HG03442 (cell line): Measurements from ENCODE around the gene TPGS1.
"Not testable (repeated sequence)": the region's sequence is repeated elsewhere in the genome, so short reads cannot be mapped to it uniquely, and the experiment has no call there.

ENCODE experiments used
- ATAC-seq: cut with Tn5 transposase; IDR thresholded peaks from one replicate; pipeline ENCODE4 v1.9.1; 2021; ENCODE audit warnings: mild to moderate bottlenecking, moderate library complexity; ENCODE audit not compliant: unreplicated experiment

The TPGS1 gene

DNA sequence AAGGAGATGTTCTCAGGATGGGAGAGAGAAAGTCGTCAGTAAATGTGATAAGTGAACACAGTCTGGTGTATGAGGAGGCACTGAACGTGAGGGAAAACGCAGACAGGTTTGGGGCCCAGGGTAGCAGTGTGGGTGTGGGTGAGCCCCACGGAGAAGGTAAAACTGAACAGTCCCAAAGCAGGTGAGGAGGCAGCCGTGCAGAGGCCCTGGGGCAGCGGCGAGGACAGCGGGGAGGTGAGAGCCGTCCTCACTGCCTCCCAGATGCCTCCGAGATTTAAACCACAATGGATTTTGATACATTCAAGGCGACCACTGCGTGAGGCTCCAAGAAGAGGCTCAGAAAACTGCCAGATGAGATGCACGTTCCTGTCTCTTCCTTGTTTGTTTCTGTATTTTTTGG lies 31.9 kb upstream of the TPGS1 start:
- no peak for ATAC-seq

- ATAC-seq = no peak
Observed at GRCh38 chr19:478236-478903, 28.9 kb upstream of the TPGS1 start.

- ATAC-seq = no peak
Observed at GRCh38 chr19:478976-479375, 28.3 kb upstream of the TPGS1 start.

- no peak for ATAC-seq
Observed at GRCh38 chr19:480016-480855, 27.1 kb upstream of the TPGS1 start.

DNA sequence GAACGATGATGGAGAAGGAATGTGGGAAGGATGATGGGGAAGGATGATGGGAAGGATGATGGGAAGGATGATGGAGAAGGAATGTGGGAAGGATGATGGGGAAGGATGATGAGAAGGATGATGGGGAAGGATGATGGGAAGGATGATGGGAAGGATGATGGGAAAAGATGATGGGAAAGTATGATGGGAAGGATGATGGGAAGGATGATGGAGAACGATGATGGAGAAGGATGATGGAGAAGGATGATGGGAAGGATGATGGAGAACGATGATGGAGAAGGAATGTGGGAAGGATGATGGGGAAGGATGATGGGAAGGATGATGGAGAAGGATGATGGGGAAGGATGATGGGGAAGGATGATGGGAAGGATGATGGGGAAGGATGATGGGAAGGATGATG lies 26.2 kb upstream of the TPGS1 start:
- ATAC-seq = not testable (repeated sequence)

GRCh38 chr19:482186-483041 lies 24.9 kb upstream of the TPGS1 start:
- no peak for ATAC-seq

GRCh38 chr19:483332-484072 lies 23.8 kb upstream of the TPGS1 start:
- ATAC-seq = no peak

- ATAC-seq = no peak
Observed at GRCh38 chr19:484494-484893, 22.8 kb upstream of the TPGS1 start.

DNA sequence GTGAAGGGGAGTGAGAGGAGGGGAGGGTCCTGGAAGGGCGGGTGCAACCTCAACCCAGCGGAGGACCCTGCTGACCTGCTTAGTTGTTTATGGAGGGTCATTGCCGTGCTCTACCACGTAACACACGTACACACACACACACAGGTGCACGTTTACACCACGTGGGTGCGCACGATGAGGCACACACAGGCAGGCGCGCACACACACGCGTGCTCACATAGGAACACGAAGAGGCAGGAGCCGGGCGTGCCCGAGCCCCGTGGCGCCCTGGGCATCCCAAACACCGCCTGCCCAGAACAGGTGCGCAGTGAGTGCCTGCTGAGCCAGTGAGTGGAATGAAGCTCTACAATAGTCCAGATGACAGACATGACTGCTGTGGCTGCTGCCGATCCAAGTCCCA lies 22.2 kb upstream of the TPGS1 start:
- no peak for ATAC-seq

DNA sequence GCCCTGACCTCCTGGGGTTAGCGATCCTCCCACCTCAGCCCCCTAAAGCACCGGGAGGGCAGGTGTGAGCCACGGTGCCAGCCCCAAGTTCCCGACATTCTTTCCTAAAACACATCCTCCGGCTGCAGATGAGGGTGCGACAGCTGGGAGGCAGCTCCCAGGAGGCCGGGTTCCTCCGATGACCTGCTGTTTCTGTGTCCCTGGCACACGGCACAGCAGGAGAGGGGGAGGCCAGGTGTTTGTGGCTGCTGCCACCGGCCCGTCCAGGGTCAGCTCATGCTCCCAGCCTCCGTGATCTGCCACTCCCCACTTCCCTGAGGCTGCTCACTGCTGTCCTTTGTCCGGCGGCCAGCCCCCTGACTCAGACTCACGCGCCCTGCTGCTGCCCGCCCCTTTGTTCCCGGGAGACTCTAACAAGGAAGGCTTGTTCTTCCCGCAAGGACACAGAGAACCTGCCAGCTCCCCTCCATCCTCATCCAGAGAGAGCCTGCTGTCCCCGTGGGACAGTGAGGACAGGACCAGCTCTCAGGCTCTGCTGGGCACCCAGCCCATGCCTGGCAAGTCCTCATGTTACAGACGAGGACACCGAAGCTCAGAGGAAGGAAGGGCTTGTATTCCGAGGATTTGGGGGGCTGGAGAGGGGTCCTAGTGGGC lies 21.6 kb upstream of the TPGS1 start:
- no peak for ATAC-seq

GRCh38 chr19:488505-489417 lies 18.5 kb upstream of the TPGS1 start:
- peak; percentile 53 for ATAC-seq

GRCh38 chr19:489418-490196 lies 17.7 kb upstream of the TPGS1 start:
- ATAC-seq = no peak

GRCh38 chr19:491146-491741 lies 16.1 kb upstream of the TPGS1 start:
- ATAC-seq = no peak

DNA sequence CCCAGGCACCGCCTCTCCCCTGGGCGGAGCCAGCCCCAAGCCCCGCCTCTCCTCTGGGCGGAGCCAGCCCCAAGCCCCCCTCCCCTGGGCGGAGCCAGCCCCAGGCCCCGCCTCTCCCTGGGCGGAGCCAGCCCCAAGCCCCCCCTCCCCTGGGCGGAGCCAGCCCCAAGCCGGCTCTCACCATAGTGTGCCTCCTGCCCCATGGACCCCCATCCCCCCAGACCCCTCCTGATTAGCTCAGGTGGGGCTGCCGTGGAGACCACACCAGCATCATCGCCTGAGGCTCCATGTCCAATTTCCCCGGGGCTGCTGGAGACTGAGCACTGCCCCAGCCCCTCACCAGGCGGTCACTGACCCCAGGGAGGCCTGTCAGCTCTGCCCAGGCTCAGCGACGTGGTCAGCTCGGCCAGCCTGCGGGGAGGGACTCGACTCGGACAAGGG lies 15.2 kb upstream of the TPGS1 start:
- no peak for ATAC-seq

DNA sequence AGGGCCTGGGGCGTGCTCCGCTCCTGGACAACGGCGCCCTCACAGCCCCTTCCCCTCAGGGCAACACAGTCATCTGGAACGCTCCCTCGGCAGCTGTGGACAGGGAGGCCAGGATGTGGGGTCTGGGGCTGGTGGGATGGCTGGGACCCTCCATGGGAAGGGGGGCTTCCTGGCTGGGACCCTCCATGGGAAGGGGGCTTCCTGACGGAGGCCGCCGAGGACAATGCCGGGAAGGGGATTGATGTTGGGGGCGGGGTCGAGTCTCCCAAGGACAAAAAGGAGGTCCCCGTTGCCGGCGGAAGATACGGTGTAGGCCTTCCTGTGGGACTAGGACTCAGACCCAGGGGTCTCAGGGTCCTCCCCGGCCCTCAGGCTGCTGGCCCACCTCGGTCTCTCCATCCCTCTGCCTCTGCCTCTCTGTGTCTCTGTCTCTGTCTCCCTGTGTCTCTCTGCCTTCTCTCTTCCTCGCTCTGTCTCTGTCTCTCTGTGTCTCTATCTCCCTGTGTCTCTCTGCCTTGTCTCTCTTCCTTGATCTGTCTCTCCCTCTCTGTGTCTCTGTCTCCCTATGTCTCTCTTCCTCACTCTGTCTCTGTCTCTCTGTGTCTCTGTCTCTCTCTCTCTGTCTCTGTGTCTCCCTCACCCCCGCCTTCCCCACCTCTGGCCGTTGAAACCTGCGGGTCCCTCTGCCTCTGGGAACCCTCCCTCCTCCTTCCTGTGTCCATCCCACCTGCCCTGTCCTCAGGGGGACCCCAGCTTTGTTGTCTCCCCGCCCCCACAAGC lies 13.7 kb upstream of the TPGS1 start:
- no peak for ATAC-seq

DNA sequence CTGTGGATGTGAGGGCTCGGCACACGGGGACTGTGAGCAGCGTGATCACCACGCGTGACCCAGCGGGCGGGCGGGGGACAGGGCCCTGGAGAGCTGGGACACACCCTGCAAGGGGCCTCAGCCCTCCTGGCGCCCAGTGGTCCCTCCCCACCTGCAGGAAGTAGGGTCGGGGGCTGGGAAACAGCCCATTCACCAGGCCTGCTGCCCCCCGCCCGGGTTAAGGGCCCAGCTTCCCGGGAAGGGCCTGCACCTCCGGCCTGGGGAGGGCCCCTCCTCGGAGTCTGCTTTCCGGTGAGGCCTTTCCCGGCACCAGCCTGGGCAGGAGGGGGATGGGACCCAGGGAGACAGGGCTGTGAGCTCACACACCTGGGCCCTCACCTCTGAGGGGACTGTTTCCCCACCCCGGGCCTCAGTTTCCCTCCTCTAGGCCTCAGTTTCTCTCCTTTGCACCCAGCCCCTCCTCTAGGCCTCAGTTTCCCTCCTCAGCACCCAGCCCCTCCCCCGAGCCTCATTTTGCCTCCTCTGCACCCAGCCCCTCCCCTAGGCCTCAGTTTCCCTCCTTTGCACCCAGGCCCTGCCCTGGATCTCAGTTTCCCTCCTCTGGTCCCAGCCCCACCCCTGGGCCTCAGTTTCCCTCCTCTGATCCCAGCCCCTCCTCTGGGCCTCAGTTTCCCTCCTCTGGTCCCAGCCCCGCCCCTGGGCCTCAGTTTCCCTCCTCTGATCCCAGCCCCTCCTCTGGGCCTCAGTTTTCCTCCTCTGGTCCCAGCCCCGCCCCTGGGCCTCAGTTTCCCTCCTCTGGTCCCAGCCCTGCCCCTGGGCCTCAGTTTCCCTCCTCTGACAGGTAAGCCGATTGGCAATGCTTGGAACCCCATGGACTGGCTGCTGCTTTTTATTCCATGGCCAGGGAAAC lies 12.9 kb upstream of the TPGS1 start:
- no peak for ATAC-seq
